Fibroblast of the aortic adventitia (primary cell): Measurements from ENCODE around the gene PRDX4. TPM values are rescaled to one million over a fixed set of nuclear protein-coding genes. Genes with fewer than 3 reads are reported as not detected.

ENCODE experiments used
- DNase-seq: peaks from one replicate; pipeline ENCODE4 v3.0.0-alpha.2; 2010; ENCODE audit warnings: low read depth
- H3K4me3 ChIP-seq: 2 replicates; pipeline ENCODE4 v1.5.1; 2011; ENCODE audit warnings: low read depth, mild to moderate bottlenecking, control low read depth, low read length, moderate library complexity
- CTCF ChIP-seq: IDR thresholded peaks from 2 replicates; pipeline ENCODE4 v1.5.1; 2011; ENCODE audit warnings: mild to moderate bottlenecking, low read length, control low read depth, inconsistent platforms; ENCODE audit not compliant: insufficient read depth
- total RNA-seq: library from RNA; depleted of rRNA; stranded (reverse); fragments of >200 nt; gene quantifications from 2 replicates; pipeline ENCODE4 v1.2.3, GENCODE V29; 2012; ENCODE audit warnings: low replicate concordance

The PRDX4 gene
- total RNA-seq, 1 donor = 298 TPM

DNA sequence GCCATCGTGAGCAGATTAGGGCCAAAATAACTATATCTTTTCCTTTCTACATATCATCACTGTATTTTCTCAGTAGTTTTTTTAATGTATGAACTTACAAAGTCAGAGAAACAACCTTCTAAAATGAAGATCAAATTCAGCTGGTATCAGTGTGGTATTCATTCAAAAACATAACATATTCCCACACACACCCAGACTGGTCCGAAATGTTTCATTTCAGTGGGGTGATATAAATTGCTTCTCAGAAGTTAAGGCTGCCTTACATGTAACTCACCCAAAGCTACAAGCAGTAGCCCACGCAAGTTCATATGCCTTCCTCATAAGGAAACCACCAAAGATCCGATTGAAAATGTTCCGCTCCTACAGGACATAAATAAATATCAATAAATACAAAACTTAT, 37.9 kb downstream of the PRDX4 start:
- DNase-seq = no peak
- TF ChIP-seq CTCF = no peak
- H3K4me3 ChIP-seq = no peak overlapping the region

GRCh38 chrX:23720117-23720677, 52.9 kb downstream of the PRDX4 start:
- TF ChIP-seq CTCF = no peak
- DNase-seq = no peak
- H3K4me3 ChIP-seq = no peak overlapping the region

DNA sequence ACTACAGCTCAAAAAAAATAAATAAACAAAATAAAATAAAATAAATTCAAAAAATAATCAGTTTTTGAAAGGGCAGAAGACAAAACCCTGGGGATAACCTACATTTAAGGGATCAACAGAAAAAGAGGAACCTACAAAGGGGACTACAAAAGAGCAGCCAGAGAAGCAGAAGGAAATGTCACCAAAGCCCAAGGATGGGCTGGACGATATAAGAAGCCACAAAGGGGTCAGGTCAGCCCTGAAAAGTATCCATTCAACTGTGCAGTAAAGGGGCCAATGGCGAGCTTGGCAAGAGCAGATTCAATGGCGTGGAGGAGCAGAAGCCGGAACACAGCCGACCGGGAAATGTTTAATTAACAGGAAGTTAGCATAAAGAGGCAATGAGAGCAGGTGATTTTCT, 58.9 kb downstream of the PRDX4 start:
- H3K4me3 ChIP-seq = no peak overlapping the region
- no peak for TF ChIP-seq CTCF
- no peak for DNase-seq

DNA sequence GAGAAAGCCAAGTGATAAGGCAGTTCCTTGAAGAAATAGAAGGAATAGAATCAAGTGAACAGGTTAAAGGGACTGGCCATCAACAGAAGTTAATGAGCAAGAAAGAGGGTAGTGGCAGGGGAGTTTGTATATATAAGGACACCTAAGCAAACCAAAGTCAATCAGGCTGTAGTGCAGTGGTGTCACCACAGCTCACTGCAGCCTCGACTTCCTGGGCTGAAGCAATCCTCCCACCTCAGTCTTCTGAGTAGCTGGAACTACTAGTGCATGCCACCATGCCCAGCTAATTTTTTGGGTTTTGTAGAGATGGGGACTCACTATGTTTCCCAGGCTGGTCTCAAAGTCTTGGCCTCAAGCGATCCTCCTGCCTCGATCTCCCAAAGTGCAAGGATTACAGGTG, 59.9 kb downstream of the PRDX4 start:
- no peak for DNase-seq
- H3K4me3 ChIP-seq = no peak overlapping the region
- no peak for TF ChIP-seq CTCF

DNA sequence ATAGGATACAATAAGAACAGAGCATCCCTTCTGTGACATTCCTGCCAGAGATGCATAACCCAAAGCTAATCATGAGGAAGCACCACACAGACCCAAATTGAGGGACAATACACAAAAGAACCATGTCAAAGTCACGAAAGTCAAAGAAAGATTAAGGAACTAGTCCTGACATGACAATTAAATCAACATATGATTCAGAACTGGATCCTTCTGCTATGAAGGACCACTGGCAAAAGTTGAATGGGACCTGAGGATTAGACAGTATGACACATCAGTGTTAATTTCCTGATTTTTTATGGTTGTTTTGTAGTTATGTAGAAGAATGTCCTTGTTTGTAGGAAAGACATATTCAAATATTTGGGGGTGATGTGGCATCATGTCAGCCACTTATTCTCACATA, 61.9 kb downstream of the PRDX4 start:
- H3K4me3 ChIP-seq = no peak overlapping the region
- no peak for TF ChIP-seq CTCF
- no peak for DNase-seq

GRCh38 chrX:23731951-23732350, 64.7 kb downstream of the PRDX4 start:
- DNase-seq = no peak
- H3K4me3 ChIP-seq = no peak overlapping the region
- no peak for TF ChIP-seq CTCF

- no peak for TF ChIP-seq CTCF
- H3K4me3 ChIP-seq = no peak overlapping the region
- no peak for DNase-seq
Observed at GRCh38 chrX:23732704-23733103, 65.4 kb downstream of the PRDX4 start.
